Motor neuron (in vitro differentiated cells): ENCODE data around the gene SFXN5. TPM values are rescaled to one million over a fixed set of nuclear protein-coding genes. Genes with fewer than 3 reads are reported as not detected.
A peak's percentile ranks its signal among the peaks of the same experiment; 100 is the strongest.

Experiments
- ATAC-seq, 8 experiments: fragments of 200-7000 bp; cut with Tn5 transposase; replicated peaks in 6 of 8; 2 replicates each; pipeline ENCODE4 v1.8.0; 2021; ENCODE audit warnings: mild to moderate bottlenecking in 8 of 8, moderate library complexity in 8 of 8
- H3K27ac ChIP-seq, 2 donors: fragments of 250-450 bp; sonication (Bioruptor Pico); 2 replicates each; pipeline ENCODE4 v1.9.0; 2021; ENCODE audit warnings: antibody characterized with exemption in 2 of 2, mild to moderate bottlenecking in 2 of 2, moderate library complexity in 1 of 2
- H3K4me1 ChIP-seq, 2 donors: fragments of 250-450 bp; sonication (Bioruptor Pico); replicated peaks in 1 of 2; 2 replicates each; pipeline ENCODE4 v1.6.1; 2021; ENCODE audit warnings: antibody characterized with exemption in 2 of 2, mild to moderate bottlenecking in 2 of 2, moderate library complexity in 1 of 2
- H3K4me3 ChIP-seq, 5 donors: fragments of 250-450 bp; sonication (Bioruptor Pico); 2 replicates each; pipeline ENCODE4 v1.9.0; 2021; ENCODE audit warnings: antibody characterized with exemption in 5 of 5, mild to moderate bottlenecking in 5 of 5, moderate library complexity in 4 of 5
- WGBS, 10 experiments: fragments of 450-650 bp; shearing (Covaris generic); methylation state at CpG; one replicate each; pipeline ENCODE4 v1.0.0; 2022; 5-methylcytosine and 5-hydroxymethylcytosine counted together
- in situ Hi-C, 9 experiments: fragments of 400-800 bp; cut with MboI; loops; one replicate each; pipeline ENCODE4 v1.15.0; 2021; ENCODE audit warnings: low sequenced_read_pairs in 9 of 9, low pct_unique_long_range_greater_than_20kb in 2 of 9; ENCODE audit not compliant: unreplicated experiment in 9 of 9
- total RNA-seq, 8 experiments: library from RNA; unstranded; fragments of 300-600 nt; gene quantifications; 2 replicates each; pipeline versions ENCODE4 v1.2.3 to v1.2.4, GENCODE V29; 2022

The SFXN5 gene
- total RNA-seq, 8 experiments from 2014 or later, result 6.4 to 35.6 (median 16.0) TPM

DNA sequence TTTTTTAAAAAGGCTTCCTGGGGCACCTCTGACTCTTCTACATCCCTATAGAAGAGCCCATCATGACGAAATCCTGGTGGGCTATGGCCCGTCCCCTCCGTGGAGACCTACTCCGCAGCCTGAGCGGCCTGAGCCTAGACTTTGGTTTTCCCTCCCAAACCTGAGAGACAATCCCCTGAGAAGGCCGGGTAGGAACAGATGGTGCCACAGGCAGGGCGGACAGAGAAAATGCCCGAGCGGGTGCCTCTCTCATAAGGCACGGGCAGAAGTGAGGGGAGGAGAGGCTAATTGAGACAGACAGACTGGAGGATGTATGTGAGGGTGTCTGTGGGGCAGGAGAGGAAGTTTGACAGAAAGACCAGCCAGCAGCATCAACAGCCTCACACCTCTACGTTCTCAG is 20.2 kb upstream of the SFXN5 start:
- in situ Hi-C loops, result no loop called here
- 76 to 100% (median 88%) methylated on average over 3 to 6 of the region's 11 CpGs; no CpG with 5 or more reads in 6 of the 10 experiments for WGBS, 10 experiments
- H3K27ac ChIP-seq, result no peak overlapping the region

DNA sequence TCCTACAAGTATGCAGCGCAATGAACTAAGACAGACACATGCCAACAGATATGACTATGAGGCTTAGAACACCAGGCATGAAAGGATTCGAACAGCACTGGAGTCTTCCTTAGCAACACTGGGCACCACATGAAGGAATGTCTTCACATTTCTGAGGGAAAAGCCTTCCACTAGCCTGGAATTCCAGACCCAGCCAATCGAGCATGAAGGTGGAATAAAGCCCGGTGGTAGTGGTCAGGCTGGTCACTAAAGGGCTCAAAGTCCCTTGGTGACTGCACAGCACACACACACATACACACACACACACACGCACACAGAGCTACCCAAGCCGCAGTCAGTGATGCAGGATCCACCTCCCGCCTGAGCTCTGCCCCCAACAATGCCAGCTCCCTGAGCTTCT is 19.7 kb upstream of the SFXN5 start:
- peaks cover 3 to 12% of the 10 kb centered on the region in 2 donors for H3K4me1 ChIP-seq
- WGBS, 10 experiments, result 67 to 100% (median 83%) methylated on average over 1 to 7 of the region's 7 CpGs; no CpG with 5 or more reads in 1 of the 10 experiments
- no peak overlapping the region for H3K27ac ChIP-seq
- ATAC-seq, result peak in 3 of 8 experiments; percentile 26 to 59 (median 36)
- in situ Hi-C loops, result no loop called here
- H3K4me3 ChIP-seq, result no peak overlapping the region

More for the DNA sequence above, 20.2 kb upstream of the SFXN5 start:
- Histone ChIP-seq H3K4me3 (no peak overlapping the region), H3K4me1 (peaks cover 3 to 12% of the 10 kb centered on the region in 2 donors)
- no peak for ATAC-seq

GRCh38 chr2:73089270-73090030 is 17.9 kb upstream of the SFXN5 start:
- Histone ChIP-seq H3K4me3 (no peak overlapping the region), H3K27ac (no peak overlapping the region), H3K4me1 (peaks cover 3 to 21% of the 10 kb centered on the region in 2 donors)
- in situ Hi-C loops, result loop anchor here in 4 of 9 experiments (10.0 kb wide), 2 partner anchors 65 to 75 kb away; no protein-coding TSS in a partner anchor
- peak; percentile 66 to 94 (median 80) for ATAC-seq
- WGBS, 10 experiments, result 0 to 100% (median 79%) methylated on average over 1 to 4 of the region's 11 CpGs; no CpG with 5 or more reads in 2 of the 10 experiments

DNA sequence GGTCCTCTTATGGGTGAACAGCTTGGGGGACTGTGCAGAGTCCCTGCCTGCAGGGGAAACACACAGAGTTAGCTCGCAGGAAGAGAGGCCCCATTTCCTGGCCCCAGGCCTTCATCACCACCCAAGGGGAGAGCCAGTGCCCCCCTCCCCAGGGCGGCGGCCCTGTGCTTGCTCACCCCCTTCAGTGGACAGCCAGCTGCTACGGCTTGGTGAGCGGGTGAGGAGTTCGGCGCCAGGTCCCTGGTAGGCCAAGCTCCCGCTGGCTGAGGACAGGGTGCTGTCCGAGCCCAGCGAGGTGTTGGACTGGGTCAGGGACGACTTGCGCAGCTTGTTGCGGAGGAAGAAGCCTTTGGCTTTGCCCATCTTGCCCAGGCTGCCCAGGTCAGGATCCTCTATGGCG is 17.2 kb upstream of the SFXN5 start:
- WGBS, 10 experiments, result 90 to 100% (median 99%) methylated on average over 2 to 8 of the region's 14 CpGs; no CpG with 5 or more reads in 6 of the 10 experiments
- Histone ChIP-seq H3K4me1 (peaks cover 3 to 21% of the 10 kb centered on the region in 2 donors), H3K4me3 (no peak overlapping the region), H3K27ac (no peak overlapping the region)
- in situ Hi-C loops, result loop anchor here in 4 of 9 experiments (10.0 kb wide), 2 partner anchors 66 to 76 kb away; no protein-coding TSS in a partner anchor
- no peak for ATAC-seq

- Histone ChIP-seq H3K27ac (no peak overlapping the region), H3K4me1 (peaks cover 3 to 21% of the 10 kb centered on the region in 2 donors), H3K4me3 (no peak overlapping the region)
- in situ Hi-C loops, result loop anchor here in 4 of 9 experiments (10.0 kb wide), 2 partner anchors 67 to 77 kb away; no protein-coding TSS in a partner anchor
- no peak for ATAC-seq
- 70% methylated on average over 4 of the region's 12 CpGs; no CpG with 5 or more reads in 9 of the 10 experiments for WGBS, 10 experiments
These were observed 16.7 kb upstream of the SFXN5 start for GRCh38 chr2:73088211-73088610.

DNA sequence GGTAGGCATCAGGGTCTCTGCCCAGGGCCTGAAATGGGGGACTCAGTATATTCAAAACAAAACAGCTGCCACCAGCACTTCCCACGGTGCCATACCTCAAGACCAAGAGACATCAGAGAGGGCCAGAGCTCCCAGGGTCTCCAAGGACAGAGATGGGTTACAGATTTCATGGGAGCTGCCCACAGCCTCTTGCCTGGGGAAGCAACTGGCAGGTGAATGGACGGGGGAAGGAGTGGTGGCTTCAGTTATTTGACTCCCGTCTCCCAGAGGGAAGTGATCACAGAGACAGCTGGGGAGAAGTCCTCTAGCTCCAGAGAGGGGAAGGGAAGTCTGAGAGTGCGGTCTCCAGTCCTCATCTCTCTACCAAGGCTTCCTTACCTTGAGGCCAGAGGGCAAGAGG is 15.8 kb upstream of the SFXN5 start:
- Histone ChIP-seq H3K27ac (no peak overlapping the region), H3K4me3 (no peak overlapping the region), H3K4me1 (peaks cover 3 to 21% of the 10 kb centered on the region in 2 donors)
- in situ Hi-C loops, result loop anchor here in 4 of 9 experiments (10.0 kb wide), 2 partner anchors 67 to 77 kb away; no protein-coding TSS in a partner anchor
- WGBS, 10 experiments, result 60 to 100% (median 88%) methylated on average over 1 to 2 of the region's 4 CpGs; no CpG with 5 or more reads in 4 of the 10 experiments
- ATAC-seq, result no peak

GRCh38 chr2:73085691-73086090 is 14.2 kb upstream of the SFXN5 start:
- Histone ChIP-seq H3K4me1 (peaks cover 0 to 10% of the 10 kb centered on the region in 2 donors), H3K27ac (no peak overlapping the region), H3K4me3 (no peak overlapping the region)
- in situ Hi-C loops, result loop anchor here in 4 of 9 experiments (10.0 kb wide), 2 partner anchors 69 to 79 kb away; no protein-coding TSS in a partner anchor
- ATAC-seq, result peak; percentile 61 to 93 (median 70)
- 0 to 7% (median 0%) methylated on average over 2 to 5 of the region's 6 CpGs; no CpG with 5 or more reads in 5 of the 10 experiments for WGBS, 10 experiments

DNA sequence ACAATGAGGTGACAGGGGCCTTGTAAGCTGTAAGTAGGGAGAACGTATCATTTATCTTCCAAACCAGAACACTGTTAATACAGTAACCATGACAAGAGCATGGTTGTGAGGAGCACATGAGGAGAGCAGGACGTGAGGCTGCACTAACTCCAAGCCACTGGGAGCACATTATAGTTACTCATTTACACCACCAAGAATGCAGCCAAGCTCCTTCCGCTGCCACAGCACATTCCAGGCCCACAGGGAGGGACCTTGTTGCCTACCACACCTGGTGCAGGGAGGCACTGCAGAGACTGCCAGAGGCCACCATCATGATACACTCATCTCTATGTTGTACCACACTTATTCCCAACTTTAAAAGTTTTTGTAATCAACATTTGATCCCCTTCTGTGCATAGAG is 13.5 kb upstream of the SFXN5 start:
- no peak for ATAC-seq
- in situ Hi-C loops, result loop anchor here in 4 of 9 experiments (10.0 kb wide), 2 partner anchors 70 to 80 kb away; no protein-coding TSS in a partner anchor
- Histone ChIP-seq H3K27ac (no peak overlapping the region), H3K4me3 (no peak overlapping the region), H3K4me1 (peaks cover 0 to 8% of the 10 kb centered on the region in 2 donors)
- WGBS, 10 experiments, result 60 to 100% (median 89%) methylated on average over 1 to 3 of the region's 3 CpGs; no CpG with 5 or more reads in 4 of the 10 experiments

GRCh38 chr2:73083886-73084800 is 12.6 kb upstream of the SFXN5 start:
- Histone ChIP-seq H3K4me3 (no peak overlapping the region), H3K4me1 (peaks cover 0 to 8% of the 10 kb centered on the region in 2 donors), H3K27ac (no peak overlapping the region)
- in situ Hi-C loops, result loop anchor here in 4 of 9 experiments (10.0 kb wide), 2 partner anchors 71 to 81 kb away; no protein-coding TSS in a partner anchor
- WGBS, 10 experiments, result 66 to 100% (median 85%) methylated on average over 1 to 6 of the region's 7 CpGs; no CpG with 5 or more reads in 1 of the 10 experiments
- no peak for ATAC-seq

- peaks cover 0 to 8% of the 10 kb centered on the region in 2 donors for H3K4me1 ChIP-seq
- H3K4me3 ChIP-seq, result no peak overlapping the region
- WGBS, 10 experiments, result 73 to 100% (median 93%) methylated on average over 1 to 4 of the region's 13 CpGs; no CpG with 5 or more reads in 4 of the 10 experiments
- H3K27ac ChIP-seq, result no peak overlapping the region
- in situ Hi-C loops, result loop anchor here in 4 of 9 experiments (10.0 kb wide), 2 partner anchors 72 to 82 kb away; no protein-coding TSS in a partner anchor
- no peak for ATAC-seq
These were observed 11.3 kb upstream of the SFXN5 start for GRCh38 chr2:73082523-73083410.

DNA sequence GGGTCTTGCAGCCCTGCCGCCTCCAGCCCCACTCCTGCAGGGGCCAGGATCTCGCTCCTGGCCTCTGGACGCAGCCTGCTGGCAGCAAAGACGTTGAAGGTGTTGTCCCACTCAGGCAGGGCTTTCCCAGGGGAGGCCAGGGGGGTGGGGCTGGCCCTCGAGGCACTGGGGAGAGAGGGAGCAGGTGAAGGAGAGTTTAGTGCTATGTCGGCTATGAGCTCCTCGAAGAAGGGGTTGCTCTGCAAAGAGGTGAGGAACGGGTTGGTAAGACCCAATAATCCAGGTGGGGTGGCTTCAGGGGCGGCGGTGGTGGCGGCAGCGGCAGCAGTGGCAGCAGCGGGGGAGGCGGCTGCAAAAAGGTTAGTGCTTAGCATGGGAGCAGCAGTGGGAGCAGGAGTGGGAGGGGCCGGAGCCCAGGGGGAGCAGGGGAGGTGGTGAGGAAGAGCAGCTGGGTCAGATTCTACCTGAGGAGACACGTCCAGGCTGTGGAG is 9.7 kb upstream of the SFXN5 start:
- H3K4me3 ChIP-seq, result no peak overlapping the region
- WGBS, 10 experiments, result no CpG with 5 or more reads among the region's 16 CpGs
- no peak overlapping the region for H3K27ac ChIP-seq
- in situ Hi-C loops, result loop anchor here in 4 of 9 experiments (10.0 kb wide), 2 partner anchors 74 to 84 kb away; no protein-coding TSS in a partner anchor
- ATAC-seq, result no peak
- peaks cover 0 to 8% of the 10 kb centered on the region in 2 donors for H3K4me1 ChIP-seq
